ENCODE measurements around the gene BCOR.

Gene BCOR

DNA sequence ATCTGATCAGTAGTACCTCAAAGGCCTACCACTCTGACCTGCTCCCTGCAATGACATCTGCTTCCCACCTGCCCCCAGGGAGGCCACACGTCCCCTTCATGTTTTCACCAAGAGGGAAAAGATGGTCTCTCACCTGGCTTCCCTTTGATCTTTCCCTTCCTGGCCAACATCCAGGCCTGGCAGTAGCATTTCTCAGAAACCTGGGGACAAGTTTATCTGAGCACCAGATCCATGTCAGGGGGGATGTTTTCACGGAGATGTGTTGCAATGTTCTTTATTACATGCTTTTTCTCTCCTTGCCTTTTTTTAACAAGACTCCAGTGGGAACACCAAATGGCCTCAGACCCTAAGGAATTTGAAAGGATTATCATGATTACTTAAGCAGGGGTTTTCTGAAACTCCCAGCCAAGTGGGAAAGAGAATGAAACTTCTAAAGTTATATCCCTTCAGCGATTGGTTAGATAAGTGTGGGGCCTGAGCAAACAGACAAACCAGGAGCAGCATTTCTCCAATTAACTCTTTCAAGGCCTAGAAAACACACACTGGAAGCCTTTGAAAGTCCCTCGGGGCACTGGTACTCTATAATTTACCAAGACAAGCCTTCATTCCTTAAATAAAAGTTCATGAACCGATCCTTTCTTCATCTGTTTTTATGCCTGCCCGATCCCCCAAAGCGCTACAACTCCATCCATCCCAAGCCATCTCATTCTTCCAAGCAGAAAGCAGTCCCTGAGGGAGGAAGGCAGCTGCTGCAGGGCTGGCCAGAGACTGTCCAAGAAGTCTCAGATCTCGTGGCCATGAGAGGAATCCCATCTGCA is 94.1 kb downstream of the BCOR start:
- no peak for DNase-seq (ENCODE audit: low read depth)

DNA sequence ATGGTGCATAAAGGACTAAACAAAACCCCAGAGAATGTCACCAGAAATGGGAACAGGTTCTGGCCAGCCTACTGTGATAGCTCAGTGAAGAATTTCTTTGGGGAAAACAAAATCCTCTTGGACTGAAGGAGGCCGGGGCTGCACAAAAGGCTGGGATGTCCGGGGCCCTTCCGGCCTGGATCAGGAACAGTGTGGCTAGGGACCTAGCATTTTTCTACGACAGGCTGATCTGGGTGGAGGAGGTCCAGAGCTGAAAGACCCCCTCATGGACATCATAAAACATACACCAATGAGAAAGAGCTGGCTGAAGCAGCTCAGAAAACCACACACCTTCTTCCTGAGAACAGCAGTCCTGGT is 94.7 kb downstream of the BCOR start:
- no peak for DNase-seq (ENCODE audit: low read depth)

Data from ELR (cell line).